Panc1 (cell line): Measurements from ENCODE around the gene DIPK1B. TPM values are rescaled to one million over a fixed set of nuclear protein-coding genes. Genes with fewer than 3 reads are reported as not detected.

Experiments used
- ATAC-seq: fragments of 200-7000 bp; cut with Tn5 transposase; 2 replicates; pipeline ENCODE4 v1.9.1; 2020; ENCODE audit warnings: mild to moderate bottlenecking, moderate library complexity
- BruUV-seq: library from RNA; stranded (reverse); fragments of 400-500 nt; replicated peaks from 2 replicates; lab custom pipeline; 2021; lab: Mats Ljungman, UMichigan
- CTCF ChIA-PET: fragments of 300-600 bp; sonication (Branson Sonifier 250); formaldehyde crosslinking; loops from one replicate; lab custom pipeline; 2022; ENCODE audit warnings: antibody characterized with exemption; lab: Charles Lee
- POLR2A ChIA-PET: fragments of 300-600 bp; sonication (Branson Sonifier 250); formaldehyde crosslinking; loops from one replicate; lab custom pipeline; 2022; ENCODE audit warnings: antibody characterized with exemption; lab: Charles Lee
- DNase-seq: peaks from one replicate; pipeline ENCODE4 v3.0.0-alpha.2; 2010; ENCODE audit warnings: low read depth, low spot score
- H3K27ac ChIP-seq: 2 replicates; pipeline ENCODE4 v1.5.1; 2011; ENCODE audit warnings: mild to moderate bottlenecking, low read length, inconsistent platforms
- H3K27me3 ChIP-seq: fragments of 200-500 bp; sonication (Bioruptor generic); 2 replicates; pipeline ENCODE4 v1.6.0; 2014; ENCODE audit warnings: low read length, inconsistent platforms; ENCODE audit not compliant: control insufficient read depth, insufficient read depth
- H3K36me3 ChIP-seq: fragments of 200-500 bp; sonication (Bioruptor generic); 2 replicates; pipeline ENCODE4 v1.5.1; 2014; ENCODE audit warnings: inconsistent platforms, mild to moderate bottlenecking, low read length, moderate library complexity; ENCODE audit not compliant: control insufficient read depth, insufficient read depth
- H3K4me1 ChIP-seq: 2 replicates; pipeline ENCODE4 v1.5.1; 2011; ENCODE audit warnings: inconsistent platforms, mild to moderate bottlenecking, low read length, moderate library complexity; ENCODE audit not compliant: control insufficient read depth, insufficient read depth
- H3K4me3 ChIP-seq, 2 experiments: 2 replicates each; pipeline ENCODE4 v1.5.1; 2011 to 2012; ENCODE audit warnings: low read depth in 2 of 2, low read length in 2 of 2, mild to moderate bottlenecking in 2 of 2, inconsistent platforms in 1 of 2, moderate library complexity in 1 of 2
- H3K9me3 ChIP-seq: fragments of 200-500 bp; sonication (Bioruptor generic); 2 replicates; pipeline ENCODE4 v1.5.1; 2014; ENCODE audit warnings: low read depth, mild to moderate bottlenecking, inconsistent platforms, low read length, moderate library complexity; ENCODE audit not compliant: control insufficient read depth, insufficient read depth
- POLR2AphosphoS5 ChIP-seq: IDR thresholded peaks from 2 replicates; pipeline ENCODE4 v1.6.1; 2012; ENCODE audit warnings: mild to moderate bottlenecking, low read depth, low read length, moderate library complexity
- REST ChIP-seq, 2 experiments: IDR thresholded peaks; 2 replicates each; pipeline ENCODE4 v1.6.1; 2011 to 2012; ENCODE audit warnings: low read depth in 2 of 2, control low read depth in 1 of 2, low read length in 1 of 2, mild to moderate bottlenecking in 1 of 2, moderate library complexity in 1 of 2; ENCODE audit not compliant: insufficient read depth in 1 of 2
- SIN3A ChIP-seq: IDR thresholded peaks from 2 replicates; pipeline ENCODE4 v1.6.1; 2012; ENCODE audit warnings: low read depth, mild to moderate bottlenecking, low read length, moderate library complexity, borderline replicate concordance; ENCODE audit not compliant: insufficient read depth
- TCF7L2 ChIP-seq: IDR thresholded peaks from 2 replicates; pipeline ENCODE4 v1.6.1; 2011; ENCODE audit warnings: mild to moderate bottlenecking, low read depth, low read length, inconsistent platforms
- in situ Hi-C: cut with HindIII; loops from 2 replicates; pipeline ENCODE4 v1.10.0; 2016; ENCODE audit warnings: low sequenced_read_pairs, low pct_unique_long_range_greater_than_20kb
- intact Hi-C: fragments of 100-400 bp; cut with micrococcal nuclease; formaldehyde crosslinking; loops from one replicate; pipeline ENCODE4 v1.10.0; 2022; ENCODE audit not compliant: unreplicated experiment
- total RNA-seq: library from RNA; stranded (reverse); gene quantifications from one replicate; pipeline ENCODE4 v1.2.1, GENCODE V29; 2021; ENCODE audit not compliant: unreplicated experiment
- TF ChIP-seq, protein P1 (sequence below): fragments of 450-650 bp; IDR thresholded peaks from 2 replicates; pipeline ENCODE4 v1.5.1; 2017; ENCODE audit warnings: mild to moderate bottlenecking

DIPK1B gene
- total RNA-seq, 1 experiment from 2014 or later = 10.6 TPM

DNA sequence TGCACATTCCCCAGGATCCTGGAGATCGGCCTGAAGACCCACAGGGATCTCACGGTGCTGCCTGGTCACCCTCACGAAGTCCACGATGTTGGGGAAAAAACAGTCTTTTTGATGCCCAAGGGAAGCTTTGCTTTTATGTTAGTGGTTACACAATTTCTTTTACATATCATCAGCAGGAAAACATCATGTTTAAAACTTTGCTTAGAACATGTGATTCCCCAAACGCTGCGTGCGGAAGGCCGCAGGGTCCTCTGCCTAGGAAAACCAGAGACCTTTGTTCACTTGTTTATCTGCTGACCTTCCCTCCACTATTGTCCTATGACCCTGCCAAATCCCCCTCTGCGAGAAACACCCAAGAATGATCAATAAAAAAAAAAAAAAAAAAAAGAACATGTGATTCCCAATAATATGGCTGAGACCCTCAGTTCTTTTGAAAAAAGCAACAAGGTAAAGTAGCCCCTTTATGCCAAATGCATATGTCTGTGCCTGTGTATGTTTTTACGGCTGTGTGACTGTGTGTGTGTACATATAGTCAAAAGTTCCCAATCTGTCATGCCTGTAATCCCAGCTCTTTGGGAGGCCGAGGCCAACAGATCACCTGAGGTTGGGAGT lies 13.6 kb upstream of the DIPK1B start:
- no peaks in the 10 kb centered on the region for H3K36me3 ChIP-seq
- intact Hi-C loops = no loop called here
- no TSS peak for BruUV-seq
- ATAC-seq (no peak), DNase-seq (no peak)
- no peak overlapping the region for H3K4me3 ChIP-seq
- H3K27ac ChIP-seq = no peak overlapping the region
- CTCF ChIA-PET = interaction anchor here (0.8 kb wide), 1 partner anchor 240 kb away, joined by 7 read pairs; no protein-coding TSS in a partner anchor
- POLR2A ChIA-PET = interaction anchor here (0.7 kb wide), 2 partner anchors 15 to 19 kb away, joined by 3 read pairs; no protein-coding TSS in a partner anchor
- peaks cover 27% of the 10 kb centered on the region for H3K4me1 ChIP-seq
- no peaks in the 10 kb centered on the region for H3K9me3 ChIP-seq
- in situ Hi-C loops = no loop called here
- TF ChIP-seq SIN3A = no peak
- no peak for TF ChIP-seq REST (IDR thresholded peaks at IDR 0.05; ENCODE audit: insufficient read depth in 1 of 2, low read depth in 2 of 2, low read length in 1 of 2)
- no peak for TF ChIP-seq TCF7L2
- TF ChIP-seq POLR2AphosphoS5 = no peak
- TF ChIP-seq, protein P1, sequence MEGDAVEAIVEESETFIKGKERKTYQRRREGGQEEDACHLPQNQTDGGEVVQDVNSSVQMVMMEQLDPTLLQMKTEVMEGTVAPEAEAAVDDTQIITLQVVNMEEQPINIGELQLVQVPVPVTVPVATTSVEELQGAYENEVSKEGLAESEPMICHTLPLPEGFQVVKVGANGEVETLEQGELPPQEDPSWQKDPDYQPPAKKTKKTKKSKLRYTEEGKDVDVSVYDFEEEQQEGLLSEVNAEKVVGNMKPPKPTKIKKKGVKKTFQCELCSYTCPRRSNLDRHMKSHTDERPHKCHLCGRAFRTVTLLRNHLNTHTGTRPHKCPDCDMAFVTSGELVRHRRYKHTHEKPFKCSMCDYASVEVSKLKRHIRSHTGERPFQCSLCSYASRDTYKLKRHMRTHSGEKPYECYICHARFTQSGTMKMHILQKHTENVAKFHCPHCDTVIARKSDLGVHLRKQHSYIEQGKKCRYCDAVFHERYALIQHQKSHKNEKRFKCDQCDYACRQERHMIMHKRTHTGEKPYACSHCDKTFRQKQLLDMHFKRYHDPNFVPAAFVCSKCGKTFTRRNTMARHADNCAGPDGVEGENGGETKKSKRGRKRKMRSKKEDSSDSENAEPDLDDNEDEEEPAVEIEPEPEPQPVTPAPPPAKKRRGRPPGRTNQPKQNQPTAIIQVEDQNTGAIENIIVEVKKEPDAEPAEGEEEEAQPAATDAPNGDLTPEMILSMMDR = no peak
- no peaks in the 10 kb centered on the region for H3K27me3 ChIP-seq

DNA sequence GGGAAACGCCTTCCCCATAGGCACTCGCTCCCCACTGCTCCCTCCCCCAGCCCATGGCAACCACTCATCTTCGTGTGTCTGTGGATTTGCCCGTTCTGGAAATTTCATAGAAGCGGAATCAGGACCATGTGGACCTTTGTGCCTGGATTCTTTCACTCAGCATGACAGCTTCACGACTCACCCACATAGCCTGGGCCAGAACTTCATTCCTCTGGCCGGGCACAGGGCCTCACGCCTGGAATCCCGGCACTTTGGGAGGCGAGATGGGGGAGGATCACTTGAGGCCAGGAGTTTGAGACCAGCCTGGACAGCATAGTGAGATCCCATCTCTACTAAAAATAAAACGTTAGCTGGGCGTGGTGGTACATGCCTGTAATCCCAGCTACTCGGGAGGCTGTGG lies 12.1 kb upstream of the DIPK1B start:
- no TSS peak for BruUV-seq
- H3K4me1 ChIP-seq = peaks cover 17% of the 10 kb centered on the region
- in situ Hi-C loops (no loop called here), intact Hi-C loops (no loop called here)
- no peaks in the 10 kb centered on the region for H3K36me3 ChIP-seq
- no peak for DNase-seq
- POLR2A ChIA-PET = no interaction called here
- H3K27me3 ChIP-seq = no peaks in the 10 kb centered on the region
- TF ChIP-seq, protein P1 = no peak
- TF ChIP-seq SIN3A = no peak
- no peak for TF ChIP-seq POLR2AphosphoS5
- TF ChIP-seq REST (IDR thresholded peaks at IDR 0.05; ENCODE audit: insufficient read depth in 1 of 2, low read depth in 2 of 2, low read length in 1 of 2) = no peak
- TF ChIP-seq TCF7L2 = no peak
- ATAC-seq = no peak
- no peaks in the 10 kb centered on the region for H3K9me3 ChIP-seq
- CTCF ChIA-PET = interaction anchor here (0.6 to 0.7 kb wide), 2 partner anchors 201 to 586 kb away, joined by 3 to 5 read pairs; no protein-coding TSS in a partner anchor
- no peak overlapping the region for H3K27ac ChIP-seq
- H3K4me3 ChIP-seq = no peak overlapping the region
